ENCODE data around the gene NOBOX. TPM values are rescaled to one million over a fixed set of nuclear protein-coding genes. Genes with fewer than 3 reads are reported as not detected.
"Not testable (repeated sequence)": the region's sequence is repeated elsewhere in the genome, so short reads cannot be mapped to it uniquely, and the experiment has no call there.

The NOBOX gene
- total RNA-seq, 1 donor from 2014 or later, result not detected

DNA sequence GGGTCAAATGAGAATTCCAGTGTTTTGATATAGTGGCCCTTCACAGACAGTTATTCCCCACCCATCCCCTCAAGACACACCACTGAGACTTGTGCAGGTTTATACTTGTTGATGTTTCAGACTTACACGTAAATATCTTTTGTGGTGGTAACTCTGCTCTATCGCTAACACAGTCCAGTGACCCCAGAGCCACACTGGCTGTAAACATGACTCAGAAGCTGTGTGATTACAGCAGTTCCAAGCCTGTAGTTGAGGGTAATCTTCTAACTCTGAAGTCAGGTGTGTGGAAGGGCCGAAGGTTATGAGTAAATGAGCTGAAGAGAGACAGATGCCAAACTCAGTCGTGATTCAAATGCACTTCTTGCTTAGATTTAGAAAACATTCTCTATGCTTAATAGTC lies 19.4 kb downstream of the NOBOX start:
- TF ChIP-seq, protein P1, sequence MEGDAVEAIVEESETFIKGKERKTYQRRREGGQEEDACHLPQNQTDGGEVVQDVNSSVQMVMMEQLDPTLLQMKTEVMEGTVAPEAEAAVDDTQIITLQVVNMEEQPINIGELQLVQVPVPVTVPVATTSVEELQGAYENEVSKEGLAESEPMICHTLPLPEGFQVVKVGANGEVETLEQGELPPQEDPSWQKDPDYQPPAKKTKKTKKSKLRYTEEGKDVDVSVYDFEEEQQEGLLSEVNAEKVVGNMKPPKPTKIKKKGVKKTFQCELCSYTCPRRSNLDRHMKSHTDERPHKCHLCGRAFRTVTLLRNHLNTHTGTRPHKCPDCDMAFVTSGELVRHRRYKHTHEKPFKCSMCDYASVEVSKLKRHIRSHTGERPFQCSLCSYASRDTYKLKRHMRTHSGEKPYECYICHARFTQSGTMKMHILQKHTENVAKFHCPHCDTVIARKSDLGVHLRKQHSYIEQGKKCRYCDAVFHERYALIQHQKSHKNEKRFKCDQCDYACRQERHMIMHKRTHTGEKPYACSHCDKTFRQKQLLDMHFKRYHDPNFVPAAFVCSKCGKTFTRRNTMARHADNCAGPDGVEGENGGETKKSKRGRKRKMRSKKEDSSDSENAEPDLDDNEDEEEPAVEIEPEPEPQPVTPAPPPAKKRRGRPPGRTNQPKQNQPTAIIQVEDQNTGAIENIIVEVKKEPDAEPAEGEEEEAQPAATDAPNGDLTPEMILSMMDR (conservative IDR thresholded peaks at IDR 0.05; ENCODE audit: low read depth, low read length), result no peak
- H3K4me3 ChIP-seq (ENCODE audit: low read depth, low read length), result peak overlapping the region; percentile 26
- peak; percentile 94 for DNase-seq (ENCODE audit: low read depth)

- TF ChIP-seq, protein P1 (conservative IDR thresholded peaks at IDR 0.05; ENCODE audit: low read depth, low read length), result no peak
These were observed 23.6 kb downstream of the NOBOX start for GRCh38 chr7:144379776-144380384.

DNA sequence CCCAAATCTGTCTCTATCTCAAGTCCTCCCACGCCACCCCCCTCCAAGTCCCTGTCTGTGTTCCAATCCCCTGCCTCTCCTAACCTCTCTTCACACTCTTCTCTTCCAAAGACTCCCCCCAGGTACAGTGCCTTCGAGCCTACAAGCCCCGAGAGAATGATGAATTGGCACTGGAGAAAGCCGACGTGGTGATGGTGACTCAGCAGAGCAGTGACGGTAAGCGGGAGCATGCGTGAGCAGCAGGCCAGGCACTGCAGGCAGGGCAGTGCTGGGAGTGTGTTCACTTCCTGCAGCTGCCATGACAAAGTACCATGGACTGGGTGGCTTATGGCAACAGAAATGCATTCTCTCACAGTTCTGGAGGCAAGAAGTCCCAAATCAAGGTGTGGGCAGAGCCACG lies 24.8 kb downstream of the NOBOX start:
- TF ChIP-seq, protein P1 (conservative IDR thresholded peaks at IDR 0.05; ENCODE audit: low read depth, low read length), result no peak
- no peak overlapping the region for H3K4me3 ChIP-seq (ENCODE audit: low read depth, low read length)
- DNase-seq (ENCODE audit: low read depth), result no peak

More at GRCh38 chr7:144379776-144380384, 23.6 kb downstream of the NOBOX start:
- no peak overlapping the region for H3K4me3 ChIP-seq (ENCODE audit: low read depth, low read length)
- DNase-seq (ENCODE audit: low read depth), result no peak

GRCh38 chr7:144369221-144369620 lies 34.3 kb downstream of the NOBOX start:
- not testable (repeated sequence) for DNase-seq (ENCODE audit: low read depth); H3K4me3 ChIP-seq (ENCODE audit: low read depth, low read length)

- H3K4me3 ChIP-seq (ENCODE audit: low read depth, low read length); DNase-seq (ENCODE audit: low read depth): not testable (repeated sequence)
These were observed 36.2 kb downstream of the NOBOX start for GRCh38 chr7:144367250-144367649.

GRCh38 chr7:144365523-144365922 lies 38.0 kb downstream of the NOBOX start:
- not testable (repeated sequence) for DNase-seq (ENCODE audit: low read depth); H3K4me3 ChIP-seq (ENCODE audit: low read depth, low read length)

DNA sequence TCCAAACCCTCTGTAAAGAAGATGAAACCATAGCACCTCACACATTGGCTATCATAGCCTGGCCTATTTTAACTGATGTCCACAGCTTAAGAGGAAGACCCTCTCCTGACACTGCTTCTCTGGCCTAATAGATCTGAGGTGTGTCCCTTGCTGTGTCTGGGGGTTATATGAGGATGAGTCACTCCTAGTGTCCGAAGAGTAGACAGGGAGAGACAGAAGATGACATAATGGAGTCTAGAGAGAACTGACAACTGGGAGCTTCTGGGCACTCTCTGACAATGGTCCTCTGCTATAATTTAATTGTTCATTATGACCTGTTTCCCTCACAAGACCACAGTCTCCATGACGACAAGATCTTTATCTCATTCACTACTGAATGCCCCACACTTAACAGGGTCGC lies 41.4 kb downstream of the NOBOX start:
- not testable (repeated sequence) for H3K4me3 ChIP-seq (ENCODE audit: low read depth, low read length); DNase-seq (ENCODE audit: low read depth)

DNA sequence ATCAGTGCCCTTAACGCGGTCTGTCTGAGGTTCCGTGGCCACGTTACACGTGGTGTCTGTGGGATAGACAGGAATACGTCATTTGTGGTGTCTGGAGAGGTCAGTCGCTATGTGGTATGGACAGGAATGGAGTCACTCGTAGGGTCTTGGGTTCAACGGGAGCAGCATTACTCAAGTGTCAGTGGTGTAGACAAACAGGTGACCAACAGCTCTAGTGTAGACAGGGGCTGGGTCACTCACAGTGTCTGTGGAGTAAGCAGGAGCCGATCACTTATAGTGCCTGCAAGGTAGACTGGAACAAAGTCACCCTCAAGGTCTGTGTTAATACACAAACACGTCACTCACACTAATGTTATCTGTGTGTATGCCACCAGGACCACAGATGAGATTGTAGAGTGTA lies 46.6 kb downstream of the NOBOX start:
- DNase-seq (ENCODE audit: low read depth), result not testable (repeated sequence)

GRCh38 chr7:144356185-144356584 lies 47.3 kb downstream of the NOBOX start:
- not testable (repeated sequence) for H3K4me3 ChIP-seq (ENCODE audit: low read depth, low read length); DNase-seq (ENCODE audit: low read depth)

More for the DNA sequence above, 46.6 kb downstream of the NOBOX start:
- H3K4me3 ChIP-seq (ENCODE audit: low read depth, low read length), result not testable (repeated sequence)

DNA sequence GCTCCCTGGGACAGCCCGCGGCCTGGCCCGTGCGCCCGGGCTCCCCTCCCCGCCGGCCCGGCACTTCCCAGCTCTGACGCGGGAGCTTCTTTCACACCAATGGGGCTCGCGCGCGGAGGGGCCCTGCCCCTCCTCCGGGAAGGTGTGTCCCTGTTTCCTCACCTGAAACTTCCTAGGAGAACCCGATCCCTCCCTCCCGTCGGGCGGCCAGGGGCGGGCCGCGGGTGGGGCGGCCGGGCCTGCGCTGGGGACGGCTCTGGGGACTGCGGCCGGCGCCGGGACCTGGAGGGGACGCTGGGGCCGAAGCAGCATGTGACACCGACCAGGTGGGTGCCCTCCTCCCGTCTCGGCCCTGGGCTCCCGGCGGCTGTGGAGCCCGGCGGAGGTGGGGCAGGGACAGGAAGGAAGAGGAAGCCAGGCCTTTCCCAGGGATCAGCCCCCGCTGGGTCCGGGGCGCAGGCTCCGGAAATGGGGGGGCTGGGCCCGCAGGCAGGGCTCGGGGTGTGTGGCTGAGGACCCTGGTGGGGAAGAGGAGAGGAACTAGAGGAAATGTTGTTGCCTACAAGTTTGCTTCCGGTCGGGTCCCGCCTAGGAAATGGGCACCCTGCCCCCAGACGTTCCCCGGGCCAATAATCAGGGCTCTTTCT lies 48.2 kb downstream of the NOBOX start, which contains the start of gene ARHGEF5:
ARHGEF5 (plus strand) TSS at position 227 of the 647 bp plus-strand sequence. CDS start 7,268 bp downstream, outside the sequence.
- H3K4me3 ChIP-seq (ENCODE audit: low read depth, low read length), result peak within 1 kb of the TSS; percentile 16
- DNase-seq (ENCODE audit: low read depth), result not testable (repeated sequence)

DNA sequence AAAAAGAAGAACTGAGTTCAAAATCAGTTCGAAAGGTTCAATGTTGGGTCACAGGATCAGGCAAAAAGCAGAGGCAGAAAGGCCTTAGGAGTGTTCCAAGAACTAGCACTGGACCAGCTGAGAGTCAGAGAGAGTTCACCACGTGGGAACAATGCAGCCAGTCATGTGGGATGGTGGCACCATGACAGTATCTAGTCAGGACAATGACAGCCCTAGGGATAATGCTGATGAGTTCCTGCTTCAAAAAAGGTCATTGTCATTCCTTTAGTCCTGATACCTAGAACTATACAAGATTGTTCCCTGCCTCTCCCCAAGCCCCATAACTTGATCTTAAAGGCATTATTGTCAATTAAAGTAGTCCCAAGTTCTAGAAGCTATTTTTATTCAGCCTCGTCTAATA lies 51.8 kb downstream of the NOBOX start:
- not testable (repeated sequence) for DNase-seq (ENCODE audit: low read depth); H3K4me3 ChIP-seq (ENCODE audit: low read depth, low read length)

GRCh38 chr7:144348625-144349024 lies 54.9 kb downstream of the NOBOX start:
- not testable (repeated sequence) for DNase-seq (ENCODE audit: low read depth); H3K4me3 ChIP-seq (ENCODE audit: low read depth, low read length)
